ENCODE results near the gene WASF1.

DNA sequence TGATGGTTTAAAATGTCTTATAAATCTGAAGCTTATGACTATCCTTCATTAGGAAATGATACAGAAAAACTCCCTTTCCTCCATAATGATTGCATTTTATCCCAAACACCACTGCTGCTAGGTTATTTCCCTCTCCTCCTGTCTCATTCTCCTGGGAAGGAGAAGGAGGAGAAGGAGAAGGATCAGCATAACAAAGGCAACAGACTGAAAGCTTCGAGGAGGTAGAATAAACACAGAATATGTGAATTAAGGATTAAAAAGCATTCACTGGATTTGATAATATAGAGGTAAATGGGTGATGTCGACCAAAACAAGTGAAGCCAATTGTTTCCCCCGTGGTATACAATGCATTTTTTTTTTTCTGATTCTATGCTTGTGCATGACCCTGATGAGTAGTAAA, 82.0 kb downstream of the WASF1 start:
- TF ChIP-seq, protein P1, sequence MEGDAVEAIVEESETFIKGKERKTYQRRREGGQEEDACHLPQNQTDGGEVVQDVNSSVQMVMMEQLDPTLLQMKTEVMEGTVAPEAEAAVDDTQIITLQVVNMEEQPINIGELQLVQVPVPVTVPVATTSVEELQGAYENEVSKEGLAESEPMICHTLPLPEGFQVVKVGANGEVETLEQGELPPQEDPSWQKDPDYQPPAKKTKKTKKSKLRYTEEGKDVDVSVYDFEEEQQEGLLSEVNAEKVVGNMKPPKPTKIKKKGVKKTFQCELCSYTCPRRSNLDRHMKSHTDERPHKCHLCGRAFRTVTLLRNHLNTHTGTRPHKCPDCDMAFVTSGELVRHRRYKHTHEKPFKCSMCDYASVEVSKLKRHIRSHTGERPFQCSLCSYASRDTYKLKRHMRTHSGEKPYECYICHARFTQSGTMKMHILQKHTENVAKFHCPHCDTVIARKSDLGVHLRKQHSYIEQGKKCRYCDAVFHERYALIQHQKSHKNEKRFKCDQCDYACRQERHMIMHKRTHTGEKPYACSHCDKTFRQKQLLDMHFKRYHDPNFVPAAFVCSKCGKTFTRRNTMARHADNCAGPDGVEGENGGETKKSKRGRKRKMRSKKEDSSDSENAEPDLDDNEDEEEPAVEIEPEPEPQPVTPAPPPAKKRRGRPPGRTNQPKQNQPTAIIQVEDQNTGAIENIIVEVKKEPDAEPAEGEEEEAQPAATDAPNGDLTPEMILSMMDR (conservative IDR thresholded peaks at IDR 0.05 in 1 of 2, IDR thresholded peaks at IDR 0.05 in 1 of 2; ENCODE audit: low read depth in 1 of 2, low read length in 2 of 2): no peak
- no peak for TF ChIP-seq EZH2 (IDR thresholded peaks at IDR 0.05; ENCODE audit: low read length, missing control alignments)
